Lower lobe of right lung (tissue), 2 donors: ENCODE data around the gene EYA2. TPM values are rescaled to one million over a fixed set of nuclear protein-coding genes. Genes with fewer than 3 reads are reported as not detected.

Experiments
- ATAC-seq, 2 donors: fragments of 200-7000 bp; cut with Tn5 transposase; one replicate each; pipeline ENCODE4 v1.9.1; 2020 to 2022; ENCODE audit warnings: mild to moderate bottlenecking in 2 of 2, moderate library complexity in 2 of 2
- DNase-seq: peaks from one replicate; pipeline ENCODE4 v3.0.0-alpha.2; 2020
- H3K27ac ChIP-seq: fragments of 200-600 bp; one replicate; pipeline ENCODE4 v1.8.0; 2022
- H3K27me3 ChIP-seq: fragments of 200-600 bp; one replicate; pipeline ENCODE4 v1.8.0; 2022; ENCODE audit warnings: low read depth
- H3K36me3 ChIP-seq: fragments of 200-600 bp; one replicate; pipeline ENCODE4 v1.8.0; 2022; ENCODE audit warnings: mild to moderate bottlenecking
- H3K4me1 ChIP-seq: fragments of 200-600 bp; one replicate; pipeline ENCODE4 v1.8.0; 2022
- H3K4me3 ChIP-seq: fragments of 200-600 bp; one replicate; pipeline ENCODE4 v1.8.0; 2022; ENCODE audit warnings: mild to moderate bottlenecking
- H3K9me3 ChIP-seq: fragments of 200-600 bp; one replicate; pipeline ENCODE4 v1.8.0; 2022
- intact Hi-C: fragments of 100-400 bp; cut with DNase I; formaldehyde crosslinking; loops from one replicate; pipeline ENCODE4 v1.11.0; 2022
- total RNA-seq: library from RNA; stranded (reverse); fragmentation: NEBNext Ultra II Directional; extraction: Animal tissue kit (Norgen Biotek cat#: 25700); gene quantifications from one replicate; pipeline ENCODE4 v1.2.1, GENCODE V29; 2021
- TF ChIP-seq, protein P1 (sequence below): fragments of 200-600 bp; IDR thresholded peaks from one replicate; pipeline ENCODE4 v1.8.0; 2022; ENCODE audit warnings: antibody characterized with exemption, mild to moderate bottlenecking
- donor health status: DM: no; HTN: yes; CAD: no; lungs with severe emphysema.

Gene EYA2
- total RNA-seq, 1 donor from 2014 or later = 3.5 TPM

DNA sequence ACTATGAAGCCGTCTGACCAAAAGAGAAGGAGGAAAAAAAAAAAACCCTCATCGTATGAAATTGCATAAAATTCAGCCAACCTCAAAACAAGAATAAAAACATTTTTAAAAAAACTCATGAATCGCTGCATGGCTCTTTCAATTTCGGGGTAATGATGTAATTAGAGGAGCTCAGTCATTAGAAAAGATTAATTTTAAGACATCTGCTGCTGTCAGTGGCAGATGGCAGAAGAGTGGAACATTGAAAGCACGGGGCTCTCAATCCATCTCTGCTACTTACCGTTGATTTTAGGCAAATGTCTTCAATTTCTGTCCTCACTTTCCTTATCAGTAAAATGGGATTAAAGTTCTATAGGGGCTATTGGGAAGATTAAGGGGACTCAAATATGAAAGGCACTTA, 79.1 kb downstream of the EYA2 start:
- TF ChIP-seq, protein P1, sequence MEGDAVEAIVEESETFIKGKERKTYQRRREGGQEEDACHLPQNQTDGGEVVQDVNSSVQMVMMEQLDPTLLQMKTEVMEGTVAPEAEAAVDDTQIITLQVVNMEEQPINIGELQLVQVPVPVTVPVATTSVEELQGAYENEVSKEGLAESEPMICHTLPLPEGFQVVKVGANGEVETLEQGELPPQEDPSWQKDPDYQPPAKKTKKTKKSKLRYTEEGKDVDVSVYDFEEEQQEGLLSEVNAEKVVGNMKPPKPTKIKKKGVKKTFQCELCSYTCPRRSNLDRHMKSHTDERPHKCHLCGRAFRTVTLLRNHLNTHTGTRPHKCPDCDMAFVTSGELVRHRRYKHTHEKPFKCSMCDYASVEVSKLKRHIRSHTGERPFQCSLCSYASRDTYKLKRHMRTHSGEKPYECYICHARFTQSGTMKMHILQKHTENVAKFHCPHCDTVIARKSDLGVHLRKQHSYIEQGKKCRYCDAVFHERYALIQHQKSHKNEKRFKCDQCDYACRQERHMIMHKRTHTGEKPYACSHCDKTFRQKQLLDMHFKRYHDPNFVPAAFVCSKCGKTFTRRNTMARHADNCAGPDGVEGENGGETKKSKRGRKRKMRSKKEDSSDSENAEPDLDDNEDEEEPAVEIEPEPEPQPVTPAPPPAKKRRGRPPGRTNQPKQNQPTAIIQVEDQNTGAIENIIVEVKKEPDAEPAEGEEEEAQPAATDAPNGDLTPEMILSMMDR = no peak
- Histone ChIP-seq H3K4me1 (no peaks in the 10 kb centered on the region), H3K27ac (no peak overlapping the region), H3K4me3 (no peak overlapping the region), H3K27me3 (peaks cover 19% of the 10 kb centered on the region), H3K36me3 (no peaks in the 10 kb centered on the region), H3K9me3 (no peaks in the 10 kb centered on the region)
- intact Hi-C loops = no loop called here
- ATAC-seq (no peak), DNase-seq (no peak)

DNA sequence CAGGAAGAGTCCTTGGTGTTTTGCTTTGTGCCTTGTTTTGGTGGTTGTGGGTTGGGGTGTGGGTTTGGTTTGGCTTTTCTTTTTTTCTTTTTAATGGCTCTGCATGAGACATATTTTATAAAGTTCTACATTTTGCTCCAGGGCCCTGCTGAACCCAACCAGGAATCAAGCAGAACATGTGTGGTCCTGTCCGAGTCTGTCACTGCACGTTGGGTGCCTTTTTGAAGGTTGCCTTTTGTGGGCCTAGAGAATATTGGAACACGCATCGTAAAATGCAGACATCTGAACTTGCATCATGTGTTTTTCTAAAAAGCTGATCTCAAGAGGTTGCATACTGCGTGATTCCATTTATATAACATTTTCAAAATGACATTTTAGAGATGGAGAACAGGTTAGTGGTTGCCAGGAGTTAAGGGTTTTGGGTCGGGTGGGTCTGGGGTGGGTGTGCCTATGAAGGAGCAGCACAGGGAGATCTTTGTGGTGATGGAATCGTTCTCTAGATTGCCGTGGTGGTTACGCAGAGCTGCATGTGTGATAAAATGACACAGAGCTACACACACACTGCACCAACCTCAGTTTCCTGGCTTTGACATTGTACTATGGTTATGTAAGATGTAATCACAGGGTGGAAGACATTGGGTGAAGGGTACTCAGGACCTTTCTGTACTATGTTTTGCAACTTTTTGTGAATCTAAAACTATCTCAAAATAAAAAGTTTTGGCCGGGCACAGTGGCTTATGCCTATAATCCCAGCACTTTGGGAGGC, 80.2 kb downstream of the EYA2 start:
- no peaks in the 10 kb centered on the region for H3K9me3 ChIP-seq
- ATAC-seq = no peak
- no peaks in the 10 kb centered on the region for H3K36me3 ChIP-seq
- no peak for DNase-seq
- TF ChIP-seq, protein P1 = no peak
- intact Hi-C loops = no loop called here
- peaks cover 19% of the 10 kb centered on the region for H3K27me3 ChIP-seq
- H3K27ac ChIP-seq = no peak overlapping the region
- no peaks in the 10 kb centered on the region for H3K4me1 ChIP-seq
- no peak overlapping the region for H3K4me3 ChIP-seq

DNA sequence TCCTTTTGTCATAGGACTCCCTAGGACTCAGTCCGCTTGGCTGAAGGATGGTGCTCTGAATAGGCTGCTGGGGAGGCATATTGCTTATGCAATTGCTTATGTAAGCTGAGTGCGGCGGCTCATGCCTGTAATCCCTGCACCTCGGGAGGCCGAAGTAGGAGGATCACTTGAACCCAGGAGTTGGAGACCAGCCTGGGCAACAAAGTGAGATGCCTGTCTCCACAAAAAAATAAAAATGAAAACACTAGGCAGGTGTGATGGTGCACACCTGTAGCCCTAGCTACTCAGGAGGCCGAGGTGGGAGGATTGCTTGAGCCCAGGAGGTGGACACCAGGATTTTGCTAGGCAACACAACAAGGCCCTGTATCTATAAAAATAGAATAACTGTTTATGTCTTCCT, 81.3 kb downstream of the EYA2 start:
- H3K4me3 ChIP-seq = no peak overlapping the region
- H3K9me3 ChIP-seq = no peaks in the 10 kb centered on the region
- no peak overlapping the region for H3K27ac ChIP-seq
- no peak for DNase-seq
- no peaks in the 10 kb centered on the region for H3K36me3 ChIP-seq
- intact Hi-C loops = no loop called here
- H3K4me1 ChIP-seq = no peaks in the 10 kb centered on the region
- TF ChIP-seq, protein P1 = no peak
- peaks cover 19% of the 10 kb centered on the region for H3K27me3 ChIP-seq
- no peak for ATAC-seq

DNA sequence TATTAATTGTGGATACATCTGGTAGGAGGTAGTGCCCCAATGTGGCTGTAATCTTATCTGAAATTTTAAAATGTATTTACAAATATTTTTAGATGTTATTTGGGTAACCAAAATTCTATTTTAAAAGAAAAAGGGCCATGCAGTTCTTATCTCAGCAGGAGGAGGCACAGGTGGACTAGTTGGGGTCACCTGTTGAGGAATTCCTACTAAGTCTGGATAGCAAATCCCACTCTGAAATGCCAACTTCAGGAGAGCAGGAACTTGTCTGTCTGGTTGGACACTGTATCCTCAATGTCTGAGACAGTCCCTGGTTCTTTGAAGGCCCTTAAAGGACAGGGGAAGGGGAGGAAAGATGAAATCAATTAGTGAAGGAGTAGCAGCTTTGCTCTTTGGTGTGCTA, 82.6 kb downstream of the EYA2 start:
- intact Hi-C loops = no loop called here
- no peak for ATAC-seq
- Histone ChIP-seq H3K36me3 (no peaks in the 10 kb centered on the region), H3K4me1 (no peaks in the 10 kb centered on the region), H3K4me3 (no peak overlapping the region), H3K9me3 (no peaks in the 10 kb centered on the region), H3K27me3 (peaks cover 19% of the 10 kb centered on the region), H3K27ac (no peak overlapping the region)
- TF ChIP-seq, protein P1 = no peak
- no peak for DNase-seq

DNA sequence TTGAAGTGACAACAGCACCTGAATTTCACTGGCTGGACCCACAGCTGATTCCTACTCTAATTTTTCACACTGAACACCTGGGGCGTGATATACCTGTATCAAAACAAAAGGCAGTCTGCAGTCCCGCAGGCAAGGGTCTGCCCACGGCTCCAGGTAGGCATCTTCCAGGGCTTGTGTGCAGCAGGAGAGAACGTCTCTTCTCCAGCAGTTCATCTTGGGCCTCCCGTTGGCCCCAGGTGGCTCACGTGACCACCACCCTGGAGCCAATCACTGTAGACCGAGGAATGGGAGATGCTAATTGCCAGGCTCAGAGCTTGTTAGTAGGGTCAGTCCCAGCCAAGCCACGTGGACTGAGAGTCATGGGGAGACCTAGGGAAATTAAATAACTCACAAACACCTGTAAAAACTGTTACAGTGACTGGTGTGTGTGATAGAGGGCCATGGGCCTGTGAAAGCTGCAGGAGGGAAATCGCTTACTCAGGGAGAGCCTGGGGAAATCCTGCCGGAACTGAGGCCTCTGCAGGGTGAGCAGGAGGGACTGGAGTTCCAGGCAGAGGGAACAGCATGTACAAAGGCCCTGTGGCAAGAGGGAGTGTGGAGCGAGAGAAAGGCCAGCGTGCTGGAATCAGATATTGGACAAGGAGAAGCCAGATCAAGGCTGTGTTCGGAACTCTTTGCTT, 83.4 kb downstream of the EYA2 start:
- no peak for ATAC-seq
- TF ChIP-seq, protein P1 = no peak

More for the DNA sequence above, 83.4 kb downstream of the EYA2 start:
- Histone ChIP-seq H3K4me3 (no peak overlapping the region), H3K27ac (no peak overlapping the region), H3K27me3 (peaks cover 19% of the 10 kb centered on the region), H3K4me1 (no peaks in the 10 kb centered on the region), H3K36me3 (no peaks in the 10 kb centered on the region), H3K9me3 (peaks cover 6% of the 10 kb centered on the region)
- intact Hi-C loops = no loop called here
- DNase-seq = no peak
